Gastrocnemius medialis (tissue), 4 donors: ENCODE data around the gene KIF26B.

Experiments used
- POLR2A ChIP-seq, 2 donors: fragments of 450-650 bp; IDR thresholded peaks; one replicate each; pipeline ENCODE4 v1.6.1; 2017; ENCODE audit warnings: antibody characterized with exemption in 2 of 2, mild to moderate bottlenecking in 2 of 2, moderate library complexity in 2 of 2
- TF ChIP-seq, protein P1 (sequence below), 5 experiments: fragments of 450-650 bp in 3 of 5; fragments of 200-600 bp in 2 of 5; sonication (generic) in 2 of 5; IDR thresholded peaks in 4 of 5; conservative IDR thresholded peaks in 1 of 5; 1 replicate in 4 of 5; 2 replicates in 1 of 5; pipeline ENCODE4 v1.5.1; 2016 to 2019; ENCODE audit warnings: antibody characterized with exemption in 5 of 5, mild to moderate bottlenecking in 3 of 5, moderate library complexity in 3 of 5

DNA sequence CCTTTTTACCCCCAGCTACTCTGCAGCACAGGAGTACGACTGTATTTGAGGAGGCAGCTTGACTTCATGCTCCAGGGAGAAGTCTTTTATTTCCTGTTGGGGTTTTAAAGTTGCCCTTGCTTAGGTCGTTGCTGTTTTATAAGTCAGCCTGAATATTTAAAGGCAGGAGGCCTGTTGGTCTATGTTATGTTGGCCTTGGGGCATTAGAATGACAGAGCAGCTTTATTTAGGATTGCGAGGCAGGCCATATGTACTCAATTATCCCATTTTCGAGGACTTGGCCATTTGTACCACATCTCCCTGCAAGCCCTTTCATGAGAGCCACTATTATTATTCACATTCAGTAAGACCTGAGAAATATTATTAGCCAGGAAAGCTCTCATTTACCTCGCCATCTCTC lies 47.0 kb downstream of the KIF26B start:
- TF ChIP-seq, protein P1, sequence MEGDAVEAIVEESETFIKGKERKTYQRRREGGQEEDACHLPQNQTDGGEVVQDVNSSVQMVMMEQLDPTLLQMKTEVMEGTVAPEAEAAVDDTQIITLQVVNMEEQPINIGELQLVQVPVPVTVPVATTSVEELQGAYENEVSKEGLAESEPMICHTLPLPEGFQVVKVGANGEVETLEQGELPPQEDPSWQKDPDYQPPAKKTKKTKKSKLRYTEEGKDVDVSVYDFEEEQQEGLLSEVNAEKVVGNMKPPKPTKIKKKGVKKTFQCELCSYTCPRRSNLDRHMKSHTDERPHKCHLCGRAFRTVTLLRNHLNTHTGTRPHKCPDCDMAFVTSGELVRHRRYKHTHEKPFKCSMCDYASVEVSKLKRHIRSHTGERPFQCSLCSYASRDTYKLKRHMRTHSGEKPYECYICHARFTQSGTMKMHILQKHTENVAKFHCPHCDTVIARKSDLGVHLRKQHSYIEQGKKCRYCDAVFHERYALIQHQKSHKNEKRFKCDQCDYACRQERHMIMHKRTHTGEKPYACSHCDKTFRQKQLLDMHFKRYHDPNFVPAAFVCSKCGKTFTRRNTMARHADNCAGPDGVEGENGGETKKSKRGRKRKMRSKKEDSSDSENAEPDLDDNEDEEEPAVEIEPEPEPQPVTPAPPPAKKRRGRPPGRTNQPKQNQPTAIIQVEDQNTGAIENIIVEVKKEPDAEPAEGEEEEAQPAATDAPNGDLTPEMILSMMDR (IDR thresholded peaks at IDR 0.05 in 4 of 5, conservative IDR thresholded peaks at IDR 0.05 in 1 of 5) = no peak
- no peak for TF ChIP-seq POLR2A (IDR thresholded peaks at IDR 0.05)
